C4-2B (cell line): Measurements from ENCODE around the gene SDR39U1.

Experiments
- H3K27ac ChIP-seq: fragments of 450-650 bp; 2 replicates; pipeline ENCODE4 v1.5.1; 2017
- ZFX ChIP-seq: fragments of 450-650 bp; IDR thresholded peaks from 2 replicates; pipeline ENCODE4 v1.6.1; 2017
- TF ChIP-seq, protein P1 (sequence below): fragments of 450-650 bp; conservative IDR thresholded peaks from 2 replicates; pipeline ENCODE4 v1.5.1; 2017; ENCODE audit warnings: mild to moderate bottlenecking

SDR39U1 gene

GRCh38 chr14:24439257-24439656, 3.3 kb downstream of the SDR39U1 start:
- no peak for TF ChIP-seq ZFX
- TF ChIP-seq, protein P1, sequence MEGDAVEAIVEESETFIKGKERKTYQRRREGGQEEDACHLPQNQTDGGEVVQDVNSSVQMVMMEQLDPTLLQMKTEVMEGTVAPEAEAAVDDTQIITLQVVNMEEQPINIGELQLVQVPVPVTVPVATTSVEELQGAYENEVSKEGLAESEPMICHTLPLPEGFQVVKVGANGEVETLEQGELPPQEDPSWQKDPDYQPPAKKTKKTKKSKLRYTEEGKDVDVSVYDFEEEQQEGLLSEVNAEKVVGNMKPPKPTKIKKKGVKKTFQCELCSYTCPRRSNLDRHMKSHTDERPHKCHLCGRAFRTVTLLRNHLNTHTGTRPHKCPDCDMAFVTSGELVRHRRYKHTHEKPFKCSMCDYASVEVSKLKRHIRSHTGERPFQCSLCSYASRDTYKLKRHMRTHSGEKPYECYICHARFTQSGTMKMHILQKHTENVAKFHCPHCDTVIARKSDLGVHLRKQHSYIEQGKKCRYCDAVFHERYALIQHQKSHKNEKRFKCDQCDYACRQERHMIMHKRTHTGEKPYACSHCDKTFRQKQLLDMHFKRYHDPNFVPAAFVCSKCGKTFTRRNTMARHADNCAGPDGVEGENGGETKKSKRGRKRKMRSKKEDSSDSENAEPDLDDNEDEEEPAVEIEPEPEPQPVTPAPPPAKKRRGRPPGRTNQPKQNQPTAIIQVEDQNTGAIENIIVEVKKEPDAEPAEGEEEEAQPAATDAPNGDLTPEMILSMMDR = no peak
- no peak overlapping the region for H3K27ac ChIP-seq

DNA sequence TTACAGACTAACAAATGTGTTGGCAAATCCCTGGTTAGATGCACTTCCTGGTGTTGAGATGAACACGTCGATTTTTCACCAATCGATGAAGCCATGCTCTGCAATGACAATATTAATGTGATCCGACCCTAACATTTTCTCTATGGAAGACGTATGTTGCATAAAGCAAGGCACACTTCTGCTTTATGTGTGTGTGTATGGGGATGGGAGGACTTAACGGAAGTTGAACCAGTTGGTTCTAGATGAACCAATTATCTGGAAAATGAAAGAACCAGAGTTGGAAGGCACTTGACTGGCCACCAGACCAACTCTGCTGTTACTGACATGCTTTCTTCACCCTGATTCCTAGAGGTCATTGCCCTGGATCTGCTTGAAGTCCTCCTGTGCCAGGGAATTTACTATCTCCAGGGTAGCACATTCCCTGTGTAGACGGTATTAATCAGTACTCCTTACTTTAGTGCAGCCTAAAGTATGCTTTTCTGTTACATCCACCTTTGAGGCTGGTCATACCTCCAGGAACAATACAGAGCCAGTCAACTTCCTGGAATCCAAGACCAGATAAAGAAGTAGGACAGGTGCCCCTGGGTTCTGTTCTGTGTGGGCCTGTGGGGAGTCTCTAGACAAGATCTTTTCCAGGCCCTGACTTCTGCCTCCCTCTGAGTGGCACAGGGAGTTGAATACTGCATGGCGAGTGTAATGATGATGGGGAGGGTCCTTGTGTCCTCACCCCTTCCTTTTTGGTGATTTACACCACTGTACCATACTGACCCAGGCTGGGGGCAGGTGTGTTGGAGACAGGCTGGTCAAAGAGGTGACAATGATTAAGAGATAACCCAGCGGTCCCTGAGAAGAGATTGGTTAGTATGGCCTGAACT, 4.1 kb downstream of the SDR39U1 start:
- no peak for TF ChIP-seq ZFX
- no peak overlapping the region for H3K27ac ChIP-seq

GRCh38 chr14:24437736-24438067, 4.9 kb downstream of the SDR39U1 start:
- H3K27ac ChIP-seq = no peak overlapping the region
- TF ChIP-seq, protein P1 = no peak
- TF ChIP-seq ZFX = no peak

- H3K27ac ChIP-seq = no peak overlapping the region
Measured at GRCh38 chr14:24437020-24437735, 5.4 kb downstream of the SDR39U1 start.

DNA sequence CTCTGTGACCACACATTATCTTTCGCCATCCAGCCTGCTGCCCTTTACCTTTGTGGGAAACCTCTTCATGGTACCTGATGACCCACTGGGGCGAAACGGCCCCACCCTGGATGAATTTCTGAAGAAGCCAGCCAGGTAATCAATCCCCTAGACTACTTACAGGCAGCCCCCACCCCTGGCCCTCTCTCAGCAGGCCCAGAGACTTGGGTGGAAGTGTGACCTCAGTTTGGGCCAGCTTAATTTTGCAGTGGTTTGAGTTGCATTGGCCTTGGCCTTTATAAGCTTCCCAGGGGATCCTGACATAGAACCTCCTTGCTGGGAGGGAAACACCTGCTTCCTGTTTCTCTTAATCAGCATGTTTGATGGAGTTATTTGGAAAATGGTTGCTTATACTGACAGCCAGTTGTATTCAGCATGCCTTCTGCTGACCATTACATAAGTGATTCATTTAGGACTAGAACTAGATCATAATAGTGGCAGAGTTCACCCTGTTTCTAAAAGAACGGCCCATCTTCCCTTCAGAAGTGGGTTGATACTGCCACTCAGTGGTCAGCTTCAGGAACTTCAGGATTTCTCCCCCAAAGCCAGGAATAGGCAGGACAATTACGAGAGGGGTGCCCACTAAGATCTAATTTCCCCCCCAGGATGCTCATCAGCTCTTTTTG, 6.1 kb downstream of the SDR39U1 start:
- TF ChIP-seq, protein P1 = peak; percentile 82
- TF ChIP-seq ZFX = no peak
- no peak overlapping the region for H3K27ac ChIP-seq

More at GRCh38 chr14:24437020-24437735, 5.4 kb downstream of the SDR39U1 start:
- TF ChIP-seq, protein P1 = peak; percentile 28
- TF ChIP-seq ZFX = no peak

DNA sequence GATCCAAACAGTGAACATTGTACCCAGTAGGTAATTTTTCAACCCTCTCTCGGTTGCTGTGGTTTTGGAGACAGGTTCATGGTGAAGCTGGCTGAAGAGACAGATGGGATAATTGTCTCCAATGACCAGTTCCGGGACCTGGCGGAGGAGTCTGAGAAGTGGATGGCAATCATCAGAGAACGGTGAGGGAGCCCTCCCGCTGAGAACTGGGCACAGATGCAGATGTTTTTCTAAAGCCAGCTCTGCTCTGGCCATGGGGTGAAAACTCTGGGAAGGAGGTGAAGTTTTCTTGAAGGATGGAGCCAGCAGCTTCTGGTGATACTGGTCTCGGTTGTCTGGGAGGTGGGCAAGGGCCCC, 6.6 kb downstream of the SDR39U1 start:
- no peak overlapping the region for H3K27ac ChIP-seq
- no peak for TF ChIP-seq ZFX

- TF ChIP-seq ZFX = no peak
- TF ChIP-seq, protein P1 = no peak
- no peak overlapping the region for H3K27ac ChIP-seq
Measured at GRCh38 chr14:24435192-24435810, 7.3 kb downstream of the SDR39U1 start.

- TF ChIP-seq ZFX = no peak
- TF ChIP-seq, protein P1 = no peak
- H3K27ac ChIP-seq = no peak overlapping the region
Measured at GRCh38 chr14:24434676-24435075, 7.9 kb downstream of the SDR39U1 start.
